Choroid plexus epithelial cell (primary cell): Measurements from ENCODE around the gene CHRNA9.

Experiments used
- DNase-seq: peaks from one replicate; pipeline ENCODE4 v3.0.0-alpha.2; 2010; ENCODE audit warnings: low read depth
- H3K4me3 ChIP-seq: 2 replicates; pipeline ENCODE4 v1.5.1; 2011; ENCODE audit warnings: low read depth, mild to moderate bottlenecking, control low read depth, low read length, moderate library complexity
- TF ChIP-seq, protein P1 (sequence below): conservative IDR thresholded peaks from 2 replicates; pipeline ENCODE4 v1.5.1; 2011; ENCODE audit warnings: low read depth, mild to moderate bottlenecking, control low read depth, inconsistent platforms, low read length, moderate library complexity

CHRNA9 gene

DNA sequence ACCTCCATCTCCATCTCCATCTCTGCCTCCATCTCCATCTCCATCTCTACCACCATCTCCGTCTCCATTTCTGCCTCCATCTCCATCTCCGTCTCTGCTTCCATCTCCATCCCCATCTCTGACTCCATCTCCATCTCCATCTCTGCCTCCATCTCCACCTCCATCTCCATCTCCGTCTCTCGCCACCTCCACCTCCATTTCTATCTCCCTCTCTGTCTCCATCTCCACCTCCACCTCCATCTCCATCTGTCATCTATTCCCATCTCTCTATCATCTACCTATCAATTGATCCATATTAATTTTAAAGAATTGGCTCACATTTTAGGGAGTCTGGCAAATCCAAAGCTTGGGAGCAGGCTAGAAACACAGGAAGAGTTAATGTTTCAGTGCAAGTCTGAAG is 39.6 kb upstream of the CHRNA9 start:
- no peak for DNase-seq

DNA sequence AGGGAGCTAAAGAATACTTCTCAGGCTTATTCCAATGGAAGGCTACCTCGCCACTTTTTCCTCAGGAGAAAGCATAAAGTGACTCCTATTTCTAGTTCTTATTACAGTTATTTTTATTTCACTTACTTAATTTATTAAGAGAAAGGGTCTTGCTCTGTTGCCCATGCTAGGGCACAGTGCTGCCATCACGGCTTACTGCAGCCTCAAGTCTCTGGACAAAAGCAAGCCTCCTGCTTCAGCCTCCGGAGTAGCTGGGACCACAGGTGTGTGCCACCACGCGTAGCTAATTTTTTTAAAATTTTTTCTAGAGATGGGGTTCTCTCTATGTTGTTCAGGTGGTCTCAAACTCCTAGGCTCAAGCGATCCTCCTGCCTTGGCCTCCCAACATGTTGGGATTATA is 36.0 kb upstream of the CHRNA9 start:
- H3K4me3 ChIP-seq = no peak overlapping the region
- no peak for DNase-seq
- TF ChIP-seq, protein P1, sequence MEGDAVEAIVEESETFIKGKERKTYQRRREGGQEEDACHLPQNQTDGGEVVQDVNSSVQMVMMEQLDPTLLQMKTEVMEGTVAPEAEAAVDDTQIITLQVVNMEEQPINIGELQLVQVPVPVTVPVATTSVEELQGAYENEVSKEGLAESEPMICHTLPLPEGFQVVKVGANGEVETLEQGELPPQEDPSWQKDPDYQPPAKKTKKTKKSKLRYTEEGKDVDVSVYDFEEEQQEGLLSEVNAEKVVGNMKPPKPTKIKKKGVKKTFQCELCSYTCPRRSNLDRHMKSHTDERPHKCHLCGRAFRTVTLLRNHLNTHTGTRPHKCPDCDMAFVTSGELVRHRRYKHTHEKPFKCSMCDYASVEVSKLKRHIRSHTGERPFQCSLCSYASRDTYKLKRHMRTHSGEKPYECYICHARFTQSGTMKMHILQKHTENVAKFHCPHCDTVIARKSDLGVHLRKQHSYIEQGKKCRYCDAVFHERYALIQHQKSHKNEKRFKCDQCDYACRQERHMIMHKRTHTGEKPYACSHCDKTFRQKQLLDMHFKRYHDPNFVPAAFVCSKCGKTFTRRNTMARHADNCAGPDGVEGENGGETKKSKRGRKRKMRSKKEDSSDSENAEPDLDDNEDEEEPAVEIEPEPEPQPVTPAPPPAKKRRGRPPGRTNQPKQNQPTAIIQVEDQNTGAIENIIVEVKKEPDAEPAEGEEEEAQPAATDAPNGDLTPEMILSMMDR = no peak

More for the DNA sequence above, 39.6 kb upstream of the CHRNA9 start:
- TF ChIP-seq, protein P1 = no peak
- no peak overlapping the region for H3K4me3 ChIP-seq

DNA sequence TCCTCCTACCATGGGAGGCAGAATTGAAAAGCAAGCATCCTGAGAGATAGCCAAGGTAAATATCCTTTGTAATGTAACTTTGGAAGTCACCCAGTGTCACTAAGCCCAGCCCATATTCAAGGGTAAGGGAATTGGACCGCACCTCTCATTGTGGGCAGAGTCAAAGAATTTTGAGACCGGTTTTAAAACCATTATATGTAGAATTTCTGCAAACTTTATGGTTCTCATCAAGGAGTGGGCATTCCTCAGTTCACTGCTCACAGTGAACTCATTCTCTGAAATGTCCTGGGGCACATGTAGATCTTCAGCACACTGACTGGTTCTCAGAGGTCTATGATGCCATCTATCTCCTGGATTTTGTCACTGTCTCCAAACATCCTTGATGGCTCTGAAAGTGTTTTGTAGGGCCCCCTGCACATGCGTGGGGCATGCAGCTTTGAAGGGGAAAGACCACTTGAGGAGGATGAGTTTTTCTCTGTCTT is 35.3 kb upstream of the CHRNA9 start:
- no peak for DNase-seq
- TF ChIP-seq, protein P1 = no peak
- H3K4me3 ChIP-seq = no peak overlapping the region

DNA sequence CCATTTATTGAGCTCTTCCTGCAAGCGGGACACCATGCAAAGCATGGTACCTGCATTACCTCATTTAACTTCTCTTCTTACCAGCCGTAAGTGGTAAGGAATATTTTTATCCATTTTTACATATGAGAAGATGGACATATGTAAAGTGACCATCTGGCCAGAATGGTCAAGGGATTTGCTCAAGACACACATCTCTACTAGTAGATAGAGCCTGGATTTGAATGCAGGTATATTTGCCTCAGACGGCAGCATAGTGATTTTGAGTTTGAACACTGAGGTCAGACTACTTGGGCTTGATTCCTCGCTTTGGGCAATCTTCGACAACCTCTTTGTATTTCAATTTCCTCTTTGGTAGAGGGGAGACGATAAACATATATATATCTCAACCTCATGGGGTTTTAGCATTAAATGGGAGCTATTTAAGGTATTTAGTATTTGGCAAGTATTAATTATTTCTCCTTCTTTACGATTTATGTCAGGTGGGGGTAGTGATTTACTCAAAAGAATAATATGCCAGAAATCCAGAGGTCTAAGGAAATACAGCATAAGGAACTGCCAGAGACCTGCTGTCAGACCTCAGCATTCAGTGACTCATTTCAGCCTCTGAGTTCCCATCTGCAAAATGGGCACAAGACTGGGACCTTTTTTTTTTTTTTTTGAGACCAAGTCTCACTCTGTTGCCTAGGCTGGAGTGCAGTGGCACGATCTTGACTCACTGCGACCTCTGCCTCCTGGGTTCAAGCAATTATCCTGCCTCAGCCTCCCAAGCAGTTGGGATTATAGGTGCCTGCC is 34.6 kb upstream of the CHRNA9 start:
- no peak overlapping the region for H3K4me3 ChIP-seq
- TF ChIP-seq, protein P1 = no peak
- DNase-seq = no peak

DNA sequence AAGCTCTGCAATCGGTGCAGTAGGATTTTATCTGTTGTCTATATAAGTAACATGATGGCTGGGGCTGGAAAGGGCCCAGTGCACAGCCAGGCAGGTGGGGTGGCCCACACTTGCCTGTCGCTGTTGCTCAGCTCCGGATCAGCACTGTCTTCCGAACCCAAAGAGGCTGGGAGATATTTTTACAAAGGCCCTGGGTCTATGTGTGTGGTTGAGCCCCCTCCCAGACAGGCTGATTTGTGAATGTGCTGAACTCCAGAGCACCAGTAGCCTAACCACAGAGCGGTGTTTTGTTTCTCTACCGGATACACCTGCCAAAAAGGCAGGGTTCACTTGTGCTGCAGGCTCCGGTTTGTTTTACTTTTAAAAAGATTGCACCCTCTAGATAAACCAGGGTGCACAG is 33.5 kb upstream of the CHRNA9 start:
- DNase-seq = no peak

DNA sequence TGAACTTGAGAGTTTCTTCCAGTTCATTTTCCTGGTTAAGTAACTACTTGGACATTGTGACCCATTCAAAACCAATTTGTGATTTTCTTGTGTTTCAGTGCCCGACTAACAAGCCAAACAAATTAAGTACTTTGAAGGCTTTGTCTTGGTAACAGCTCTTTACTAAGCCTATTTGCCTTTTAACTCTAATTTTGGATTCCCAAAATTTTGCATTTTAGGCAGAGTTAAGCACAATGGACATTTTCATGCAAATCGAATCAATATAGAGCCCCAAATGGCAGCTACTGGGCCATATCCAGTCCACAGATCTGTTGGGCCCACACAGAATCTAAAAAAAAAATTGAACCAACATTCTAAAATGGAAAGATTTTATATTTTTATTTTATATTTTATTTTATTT is 31.4 kb upstream of the CHRNA9 start:
- no peak overlapping the region for H3K4me3 ChIP-seq
- no peak for DNase-seq
- TF ChIP-seq, protein P1 = no peak

More for the DNA sequence above, 33.5 kb upstream of the CHRNA9 start:
- TF ChIP-seq, protein P1 = no peak
- no peak overlapping the region for H3K4me3 ChIP-seq
